EL (cell line): ENCODE measurements around the gene NHEJ1.

ENCODE experiments used
- DNase-seq: peaks from one replicate; pipeline ENCODE4 v3.0.0-alpha.2; 2016

Gene NHEJ1

GRCh38 chr2:219120082-219120481 lies 40.5 kb downstream of the NHEJ1 start:
- DNase-seq: no peak

DNA sequence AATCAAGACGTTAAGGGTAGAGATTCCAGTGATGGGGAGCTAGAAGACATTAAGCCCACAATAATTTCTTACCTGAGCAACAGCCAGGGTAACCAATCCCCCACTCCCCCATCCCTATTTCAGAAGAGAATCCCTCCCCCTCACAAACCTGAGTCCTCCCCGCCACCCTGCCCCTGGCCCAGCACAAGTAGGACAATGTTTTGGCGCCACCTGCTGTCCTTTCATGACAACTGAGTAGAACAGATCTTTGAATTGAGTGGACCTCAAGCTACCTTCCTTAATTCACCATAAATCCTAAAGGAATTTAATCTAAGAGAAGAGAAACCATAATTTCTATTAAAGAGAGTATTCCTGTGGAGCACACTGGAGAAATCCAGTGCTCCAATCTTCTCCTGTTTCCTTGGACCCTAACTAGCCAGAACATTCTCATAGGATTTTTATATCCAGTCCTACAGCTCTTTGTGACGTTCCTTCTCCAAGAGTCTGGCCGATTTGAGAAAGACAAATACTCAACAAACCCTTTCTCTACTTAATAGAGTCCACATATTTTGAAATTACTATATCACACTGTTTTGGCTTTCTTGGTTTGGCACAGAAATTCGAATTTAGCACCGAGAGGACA lies 41.1 kb downstream of the NHEJ1 start:
- DNase-seq: peak; percentile 52

DNA sequence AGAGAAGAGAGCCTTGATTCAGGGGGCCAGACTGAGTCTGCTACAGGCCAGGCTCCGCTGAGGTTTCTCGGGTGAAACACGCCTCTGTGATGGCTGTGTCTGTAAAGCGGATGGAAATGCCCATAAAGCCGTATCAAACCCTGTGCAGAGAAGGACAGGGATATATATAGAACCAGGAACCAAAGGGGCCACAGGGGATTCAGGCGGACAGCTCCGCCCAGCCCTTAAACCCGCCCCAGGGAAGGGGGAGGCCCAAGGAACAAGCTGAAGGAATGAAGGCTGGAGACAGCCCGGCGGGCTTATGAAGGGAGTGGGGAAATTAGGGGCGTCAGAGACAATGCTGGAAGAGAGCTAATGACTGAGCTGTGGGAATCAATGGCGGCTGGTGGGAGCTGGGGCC lies 42.1 kb downstream of the NHEJ1 start:
- no peak for DNase-seq

- DNase-seq: no peak
These were observed 43.6 kb downstream of the NHEJ1 start for GRCh38 chr2:219116776-219117646.

DNA sequence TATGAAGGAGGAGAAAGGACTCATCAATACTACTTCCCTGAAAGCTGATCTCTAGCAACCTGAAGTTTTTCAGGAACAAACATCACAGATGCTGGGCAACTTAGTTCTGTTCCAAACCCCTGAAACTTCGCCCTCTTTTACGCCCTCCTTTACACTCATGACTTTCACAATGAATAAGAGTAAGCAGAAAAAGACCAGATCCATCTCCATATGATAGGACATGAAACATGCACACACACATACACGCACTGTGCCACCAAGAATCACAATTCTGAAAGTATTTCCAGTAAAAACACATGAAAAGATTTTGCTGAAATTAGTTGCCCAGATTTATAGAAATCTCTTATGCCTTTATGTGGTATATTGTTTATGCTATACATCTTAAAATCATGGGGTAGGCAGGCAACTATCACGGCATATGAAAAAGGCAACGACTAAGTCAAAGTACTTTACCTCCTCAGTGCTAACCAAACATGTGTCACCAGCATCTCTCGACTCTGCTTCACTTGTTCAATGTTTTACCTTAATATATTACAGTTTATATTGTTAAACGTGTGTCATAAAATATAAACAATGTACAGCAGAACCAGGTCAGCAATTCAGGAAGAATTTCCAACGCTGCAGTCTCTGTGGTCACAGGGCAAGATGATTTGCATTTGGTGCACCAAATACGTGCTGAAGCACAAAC lies 47.8 kb downstream of the NHEJ1 start:
- no peak for DNase-seq

- no peak for DNase-seq
These were observed 48.6 kb downstream of the NHEJ1 start for GRCh38 chr2:219112062-219112406.

DNA sequence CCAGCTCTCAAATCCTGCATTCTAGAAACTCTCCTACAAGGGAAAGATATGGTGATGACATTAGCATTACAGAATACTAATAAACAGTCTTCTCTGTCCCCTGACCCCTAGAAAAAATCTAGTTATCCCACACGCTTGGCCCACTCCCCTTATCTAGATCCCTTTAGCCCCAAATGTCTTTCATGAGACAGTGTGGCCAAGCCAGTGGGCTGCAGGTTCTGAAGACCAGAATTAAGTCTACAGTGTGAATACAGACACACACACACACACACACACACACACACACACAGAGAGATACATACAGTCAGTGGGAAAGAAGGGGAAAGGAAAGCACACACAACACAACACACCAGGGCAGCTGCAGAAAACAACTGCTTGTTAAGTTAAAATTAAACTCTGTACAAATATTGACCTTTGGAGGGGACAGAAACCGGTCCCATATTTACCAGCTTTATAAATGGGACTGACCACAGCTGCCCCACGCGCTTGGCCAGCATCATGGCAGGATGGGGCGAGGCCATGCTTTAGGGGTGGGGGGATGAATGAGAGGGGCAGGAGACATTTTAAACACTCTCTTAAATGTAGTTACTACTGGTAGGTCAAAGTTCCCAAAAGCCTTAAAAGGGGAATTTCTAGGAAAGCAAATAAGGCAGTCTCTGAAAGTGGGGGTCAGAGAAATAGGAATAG lies 49.1 kb downstream of the NHEJ1 start:
- no peak for DNase-seq

DNA sequence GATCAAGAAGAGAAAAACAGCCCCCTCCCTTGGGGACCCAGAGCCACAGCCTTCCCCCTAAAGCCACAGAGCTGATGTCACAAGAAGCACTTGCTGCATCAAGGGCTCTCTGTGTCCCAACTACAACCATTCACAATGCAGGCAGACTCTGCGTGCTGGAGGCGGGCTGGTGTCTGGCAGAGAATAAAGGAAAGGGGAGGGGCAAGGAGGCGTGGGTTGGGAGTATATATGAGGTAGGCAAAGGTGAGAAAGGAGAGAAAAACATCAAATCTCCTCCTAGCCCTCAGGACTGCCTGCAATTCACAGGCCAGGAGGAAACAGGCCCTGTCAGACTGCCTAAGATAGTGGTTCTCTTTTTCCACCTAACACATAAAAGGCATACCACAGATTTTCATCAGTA lies 51.1 kb downstream of the NHEJ1 start:
- DNase-seq: no peak

DNA sequence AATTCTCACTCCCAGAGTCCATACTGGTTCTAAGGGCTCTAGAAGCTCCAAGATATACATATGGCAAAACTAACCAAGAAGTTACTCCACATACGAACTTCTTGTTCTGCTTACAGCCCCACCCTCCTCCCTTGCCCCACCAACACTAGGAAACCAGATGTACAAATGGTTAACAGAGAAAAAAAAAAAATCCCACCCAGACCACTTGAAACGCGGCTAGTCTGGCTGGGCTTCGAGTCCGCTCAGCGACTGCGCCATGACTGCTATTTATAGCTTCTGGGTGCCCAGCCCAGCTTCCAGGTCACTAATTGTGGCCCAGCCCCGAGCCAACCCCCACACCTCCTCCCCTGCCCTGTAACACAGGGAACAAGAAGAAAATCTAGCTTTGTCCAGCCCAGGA lies 52.9 kb downstream of the NHEJ1 start:
- no peak for DNase-seq

DNA sequence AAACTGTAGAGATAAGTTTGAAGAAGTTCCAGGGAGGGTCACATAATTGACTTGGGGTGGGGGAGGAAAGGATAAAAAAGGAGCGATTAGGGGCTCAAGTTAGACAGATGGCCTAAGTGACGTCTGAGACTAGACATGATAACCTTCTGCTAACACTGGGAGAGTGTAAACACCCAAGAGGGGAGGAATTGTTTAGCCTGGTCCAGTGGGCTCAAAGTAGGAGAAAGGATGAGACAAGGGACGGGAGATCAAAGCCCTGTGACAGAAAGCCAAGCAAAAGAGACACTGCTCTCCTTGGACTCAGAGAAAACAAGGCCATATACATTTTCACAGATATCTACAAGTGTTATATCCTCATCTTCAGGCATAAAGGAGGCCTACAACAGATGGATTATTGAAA lies 54.4 kb downstream of the NHEJ1 start:
- DNase-seq: no peak

DNA sequence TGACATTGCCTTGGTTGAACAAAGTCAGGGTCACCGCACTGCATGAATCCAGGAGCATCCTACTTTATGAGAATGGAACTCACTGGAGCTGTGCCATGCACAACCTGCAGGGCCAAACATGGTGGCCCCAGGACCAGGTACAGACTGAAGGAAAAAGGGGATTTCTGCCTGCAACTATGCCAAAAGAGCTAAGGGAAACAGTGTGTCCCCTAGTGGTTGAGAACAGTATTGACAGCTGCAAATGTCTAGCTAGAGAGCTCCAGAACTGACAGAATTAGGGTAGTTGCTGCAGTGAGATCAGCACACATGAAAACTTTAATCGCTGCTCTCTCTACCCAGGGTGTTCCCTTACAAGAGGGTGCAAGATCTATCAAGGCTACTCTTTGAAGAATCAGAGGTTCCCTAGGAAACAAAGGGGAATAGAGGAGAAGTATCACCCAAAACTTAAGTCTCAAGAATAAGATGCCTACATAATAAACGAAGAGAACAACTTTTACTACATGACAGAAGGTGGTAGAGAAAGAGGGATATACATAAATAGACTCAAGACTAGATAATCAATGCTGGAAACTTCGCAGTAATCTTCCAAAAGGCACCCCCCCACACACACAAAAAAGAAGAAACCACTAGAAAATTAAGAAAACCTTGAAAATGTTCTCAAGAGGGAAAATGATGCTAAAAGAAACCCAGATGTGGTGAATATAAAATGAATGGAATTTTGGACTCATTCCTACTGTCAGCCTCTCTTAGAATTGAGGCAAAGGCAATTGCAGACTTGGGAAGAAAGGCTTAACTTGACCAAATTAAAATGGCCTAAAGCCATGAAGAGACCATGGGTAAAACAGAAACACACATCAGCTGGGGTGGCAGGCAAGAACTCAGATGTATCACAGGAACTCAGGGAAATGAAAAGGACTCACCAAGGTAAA lies 56.2 kb downstream of the NHEJ1 start:
- peak; percentile 35 for DNase-seq

- peak; percentile 53 for DNase-seq
These were observed 61.3 kb downstream of the NHEJ1 start for GRCh38 chr2:219099329-219099728.

- no peak for DNase-seq
These were observed 65.1 kb downstream of the NHEJ1 start for GRCh38 chr2:219095406-219095935.

GRCh38 chr2:219094171-219094570 lies 66.4 kb downstream of the NHEJ1 start:
- no peak for DNase-seq

- no peak for DNase-seq
These were observed 69.9 kb downstream of the NHEJ1 start for GRCh38 chr2:219090436-219091299.

GRCh38 chr2:219089330-219089729 lies 71.3 kb downstream of the NHEJ1 start:
- no peak for DNase-seq

- DNase-seq: no peak
These were observed 72.8 kb downstream of the NHEJ1 start for GRCh38 chr2:219087848-219088247.

- no peak for DNase-seq
These were observed 73.3 kb downstream of the NHEJ1 start for GRCh38 chr2:219087361-219087760.

GRCh38 chr2:219086196-219086595 lies 74.4 kb downstream of the NHEJ1 start:
- no peak for DNase-seq

GRCh38 chr2:219084791-219085190 lies 75.8 kb downstream of the NHEJ1 start:
- DNase-seq: no peak
